Gastroesophageal sphincter (tissue), 4 donors: ENCODE results near the gene ZNF91. TPM values are rescaled to one million over a fixed set of nuclear protein-coding genes. Genes with fewer than 3 reads are reported as not detected.
"Not testable (repeated sequence)": the region's sequence is repeated elsewhere in the genome, so short reads cannot be mapped to it uniquely, and the experiment has no call there.

Source experiments
- ATAC-seq: fragments of 150-250 bp; one replicate; pipeline ENCODE4 v1.9.1; 2016; ENCODE audit warnings: mild to moderate bottlenecking, moderate library complexity
- H3K27ac ChIP-seq, 4 donors: fragments of 200-600 bp; sonication (generic) in 3 of 4; 1 replicate in 3 of 4; 2 replicates in 1 of 4; pipeline ENCODE4 v1.5.1; 2016 to 2019
- H3K27me3 ChIP-seq: fragments of 200-600 bp; sonication (generic); one replicate; pipeline ENCODE4 v1.5.1; 2019
- H3K36me3 ChIP-seq, 2 donors: fragments of 200-600 bp; sonication (generic); one replicate each; pipeline ENCODE4 v1.5.1; 2019; ENCODE audit warnings: control low read depth in 1 of 2
- H3K4me1 ChIP-seq, 3 donors: fragments of 200-600 bp; sonication (generic); 1 replicate in 2 of 3; 2 replicates in 1 of 3; pipeline ENCODE4 v1.5.1; 2016 to 2019; ENCODE audit warnings: control low read depth in 2 of 3
- H3K4me3 ChIP-seq, 2 donors: fragments of 200-600 bp; sonication (generic); one replicate each; pipeline ENCODE4 v1.5.1; 2019; ENCODE audit warnings: mild to moderate bottlenecking in 1 of 2, moderate library complexity in 1 of 2
- H3K9me3 ChIP-seq, 3 donors: fragments of 200-600 bp; sonication (generic); one replicate each; pipeline ENCODE4 v1.5.1; 2017 to 2019; ENCODE audit warnings: control low read depth in 2 of 3
- EP300 ChIP-seq: sonication (generic); formaldehyde crosslinking; IDR thresholded peaks from one replicate; pipeline ENCODE4 v1.6.1; 2017; ENCODE audit warnings: antibody characterized with exemption, mild to moderate bottlenecking
- POLR2A ChIP-seq, 2 donors: fragments of 450-650 bp; IDR thresholded peaks; one replicate each; pipeline ENCODE4 v1.6.1; 2017; ENCODE audit warnings: antibody characterized with exemption in 2 of 2, mild to moderate bottlenecking in 2 of 2, moderate library complexity in 1 of 2
- POLR2AphosphoS5 ChIP-seq: sonication (generic); formaldehyde crosslinking; IDR thresholded peaks from one replicate; pipeline ENCODE4 v1.6.1; 2017; ENCODE audit warnings: antibody characterized with exemption
- WGBS, 2 donors: methylation state at CpG; one replicate each; pipeline ENCODE4 v1.1.5; 2018; ENCODE audit warnings: low coverage in 1 of 2; 5-methylcytosine and 5-hydroxymethylcytosine counted together
- small RNA-seq, 4 donors: library from RNA; depleted of rRNA; stranded (forward); fragments of <200 nt; gene quantifications; one replicate each; pipeline ENCODE3, GENCODE V24; 2016
- total RNA-seq, 4 donors: library from RNA; depleted of rRNA; stranded (reverse); fragments of >200 nt; gene quantifications; one replicate each; pipeline ENCODE4 v1.1.0, GENCODE V29; 2016
- TF ChIP-seq, protein P1 (sequence below), 4 experiments: fragments of 200-600 bp in 2 of 4; fragments of 450-650 bp in 2 of 4; sonication (generic) in 1 of 4; IDR thresholded peaks; one replicate each; pipeline ENCODE4 v1.5.1; 2017 to 2019; ENCODE audit warnings: antibody characterized with exemption in 4 of 4, mild to moderate bottlenecking in 2 of 4, moderate library complexity in 2 of 4

ZNF91 gene
- total RNA-seq, 4 donors from 2014 or later, result 19.6 to 72.2 (median 36.7) TPM

DNA sequence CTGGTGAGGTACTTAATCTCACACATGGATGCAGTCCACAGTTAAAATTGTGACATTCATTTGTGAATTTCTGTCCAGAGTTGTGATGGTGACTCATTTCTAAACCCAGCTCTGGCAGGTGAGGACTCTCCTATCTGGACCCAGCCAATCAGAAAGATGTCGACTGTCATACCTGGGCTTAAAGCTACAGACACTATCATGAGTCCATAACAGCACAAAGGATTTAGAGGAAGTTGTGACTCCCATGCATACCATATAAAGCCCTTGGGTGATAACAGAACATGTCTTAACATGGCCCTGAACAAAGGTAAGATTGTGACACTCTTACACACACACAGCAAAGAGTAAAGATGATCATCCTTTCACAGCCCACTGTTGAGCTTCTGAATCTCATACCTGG lies 85.3 kb downstream of the ZNF91 start:
- Histone ChIP-seq H3K4me1 (no peaks in the 10 kb centered on the region), H3K4me3 (no peak overlapping the region), H3K36me3 (peaks cover 0 to 12% of the 10 kb centered on the region in 2 donors), H3K27me3 (no peaks in the 10 kb centered on the region), H3K27ac (no peak overlapping the region), H3K9me3 (no peaks in the 10 kb centered on the region)
- TF ChIP-seq POLR2AphosphoS5 (no peak), EP300 (no peak), POLR2A (IDR thresholded peaks at IDR 0.05) (no peak)
- TF ChIP-seq, protein P1, sequence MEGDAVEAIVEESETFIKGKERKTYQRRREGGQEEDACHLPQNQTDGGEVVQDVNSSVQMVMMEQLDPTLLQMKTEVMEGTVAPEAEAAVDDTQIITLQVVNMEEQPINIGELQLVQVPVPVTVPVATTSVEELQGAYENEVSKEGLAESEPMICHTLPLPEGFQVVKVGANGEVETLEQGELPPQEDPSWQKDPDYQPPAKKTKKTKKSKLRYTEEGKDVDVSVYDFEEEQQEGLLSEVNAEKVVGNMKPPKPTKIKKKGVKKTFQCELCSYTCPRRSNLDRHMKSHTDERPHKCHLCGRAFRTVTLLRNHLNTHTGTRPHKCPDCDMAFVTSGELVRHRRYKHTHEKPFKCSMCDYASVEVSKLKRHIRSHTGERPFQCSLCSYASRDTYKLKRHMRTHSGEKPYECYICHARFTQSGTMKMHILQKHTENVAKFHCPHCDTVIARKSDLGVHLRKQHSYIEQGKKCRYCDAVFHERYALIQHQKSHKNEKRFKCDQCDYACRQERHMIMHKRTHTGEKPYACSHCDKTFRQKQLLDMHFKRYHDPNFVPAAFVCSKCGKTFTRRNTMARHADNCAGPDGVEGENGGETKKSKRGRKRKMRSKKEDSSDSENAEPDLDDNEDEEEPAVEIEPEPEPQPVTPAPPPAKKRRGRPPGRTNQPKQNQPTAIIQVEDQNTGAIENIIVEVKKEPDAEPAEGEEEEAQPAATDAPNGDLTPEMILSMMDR (IDR thresholded peaks at IDR 0.05), result no peak
- ATAC-seq, result no peak
- WGBS, 2 donors, result 89% methylated on average over 1 of the region's 1 CpG; no CpG with 5 or more reads in 1 of the 2 donors

DNA sequence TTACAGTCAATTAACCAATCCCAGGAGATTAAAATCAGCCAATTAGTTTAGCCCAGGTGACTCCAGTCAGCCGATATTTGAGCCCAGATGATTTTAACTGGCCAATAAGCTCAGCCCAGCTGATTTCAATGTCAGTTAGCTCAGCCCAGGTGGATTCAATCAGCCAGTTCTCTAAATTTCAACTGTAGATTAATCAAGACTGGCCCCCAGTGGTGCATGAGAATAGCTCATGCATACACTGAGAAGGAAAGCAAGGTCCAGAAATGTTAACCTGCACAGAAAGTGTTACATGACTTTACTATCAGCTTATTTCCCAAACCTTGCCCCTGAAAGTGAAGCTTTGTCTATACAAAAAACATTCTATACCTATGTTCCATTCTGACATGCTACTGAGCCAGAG lies 89.7 kb downstream of the ZNF91 start:
- ATAC-seq, result no peak
- Histone ChIP-seq H3K27me3 (no peaks in the 10 kb centered on the region), H3K9me3 (peaks cover 0 to 6% (median 0%) of the 10 kb centered on the region in 3 donors), H3K4me3 (no peak overlapping the region), H3K4me1 (no peaks in the 10 kb centered on the region), H3K27ac (no peak overlapping the region), H3K36me3 (peaks cover 0 to 12% of the 10 kb centered on the region in 2 donors)
- no peak for TF ChIP-seq EP300
- no peak for TF ChIP-seq POLR2A (IDR thresholded peaks at IDR 0.05)
- no peak for TF ChIP-seq POLR2AphosphoS5
- TF ChIP-seq, protein P1 (IDR thresholded peaks at IDR 0.05), result no peak
- WGBS, 2 donors, result 60% methylated on average over 1 of the region's 1 CpG; no CpG with 5 or more reads in 1 of the 2 donors

DNA sequence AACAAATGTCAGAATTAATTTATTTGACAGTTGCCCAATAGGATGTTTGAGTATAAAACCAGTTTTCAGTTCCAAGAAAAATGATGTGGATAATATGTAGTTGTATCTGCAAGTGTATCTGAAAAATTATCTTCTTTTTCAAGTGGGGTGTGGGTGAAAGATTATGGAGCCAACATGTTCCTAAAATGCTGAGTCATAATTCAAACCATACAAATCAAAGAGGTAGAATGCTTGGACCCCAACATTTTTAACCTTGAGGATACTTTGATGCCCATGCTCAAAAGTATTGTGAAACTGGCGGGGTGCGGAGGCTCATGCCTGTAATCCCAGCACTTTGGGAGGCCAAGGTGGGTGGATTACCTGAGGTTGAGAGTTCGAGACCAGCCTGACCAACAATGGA lies 91.0 kb downstream of the ZNF91 start:
- Histone ChIP-seq H3K27me3 (no peaks in the 10 kb centered on the region), H3K4me1 (no peaks in the 10 kb centered on the region), H3K4me3 (no peak overlapping the region), H3K27ac (no peak overlapping the region), H3K9me3 (peaks cover 0 to 10% (median 0%) of the 10 kb centered on the region in 3 donors), H3K36me3 (peaks cover 0 to 12% of the 10 kb centered on the region in 2 donors)
- ATAC-seq, result no peak
- 90% methylated on average over 3 of the region's 3 CpGs; no CpG with 5 or more reads in 1 of the 2 donors for WGBS, 2 donors
- TF ChIP-seq, protein P1 (IDR thresholded peaks at IDR 0.05), result no peak
- TF ChIP-seq POLR2AphosphoS5, result no peak
- TF ChIP-seq EP300, result no peak
- no peak for TF ChIP-seq POLR2A (IDR thresholded peaks at IDR 0.05)

DNA sequence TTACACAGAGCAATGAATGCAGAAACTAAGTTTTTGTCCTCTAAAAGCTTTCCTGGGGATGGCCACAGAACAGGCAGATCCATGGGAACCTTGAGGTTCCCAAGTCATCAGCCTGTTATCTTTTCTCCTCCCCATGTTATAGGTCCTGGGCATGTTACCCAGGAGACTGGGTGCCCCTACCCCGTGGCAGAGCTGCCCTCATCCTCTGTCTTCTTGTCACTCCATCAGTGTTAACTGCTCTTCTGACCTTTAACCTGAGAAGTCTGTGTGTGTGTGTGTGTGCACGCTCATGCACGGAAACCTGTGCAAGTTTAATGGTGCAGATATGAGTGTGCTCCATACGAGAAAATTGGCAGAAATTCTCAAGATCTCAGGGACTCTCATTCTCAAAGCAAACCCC lies 101.1 kb downstream of the ZNF91 start:
- TF ChIP-seq POLR2A (IDR thresholded peaks at IDR 0.05) (no peak), EP300 (no peak), POLR2AphosphoS5 (no peak)
- TF ChIP-seq, protein P1 (IDR thresholded peaks at IDR 0.05), result no peak
- no peaks in the 10 kb centered on the region for H3K9me3 ChIP-seq
- no peak overlapping the region for H3K27ac ChIP-seq
- H3K4me3 ChIP-seq, result no peak overlapping the region
- WGBS, 2 donors, result 30 to 36% methylated on average over 1 of the region's 4 CpGs
- ATAC-seq, result no peak
- H3K36me3 ChIP-seq, result no peaks in the 10 kb centered on the region
- no peaks in the 10 kb centered on the region for H3K27me3 ChIP-seq
- H3K4me1 ChIP-seq, result no peaks in the 10 kb centered on the region

DNA sequence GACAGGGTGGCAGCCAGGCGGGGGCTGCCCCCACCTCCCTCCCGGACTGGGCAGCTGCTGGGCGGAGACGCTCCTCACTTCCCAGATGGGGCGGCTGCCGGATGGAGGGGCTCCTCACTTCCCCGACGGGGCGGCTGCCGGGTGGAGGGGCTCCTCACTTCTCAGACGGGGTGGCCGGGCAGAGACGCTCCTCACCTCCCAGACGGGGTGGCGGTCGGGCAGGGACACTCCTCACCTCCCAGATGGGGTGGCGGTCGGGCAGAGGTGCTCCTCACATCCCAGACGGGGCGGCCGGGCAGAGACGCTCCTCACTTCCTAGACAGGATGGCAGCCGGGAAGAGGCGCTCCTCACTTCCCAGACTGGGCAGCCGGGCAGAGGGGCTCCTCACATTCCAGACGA lies 105.3 kb downstream of the ZNF91 start:
- H3K36me3 ChIP-seq, H3K27me3 ChIP-seq, H3K27ac ChIP-seq, H3K4me1 ChIP-seq, H3K4me3 ChIP-seq, H3K9me3 ChIP-seq, ATAC-seq: not testable (repeated sequence)
- WGBS, 2 donors, result no CpG with 5 or more reads among the region's 26 CpGs

Small RNAs within 50 kb of the gene (small RNA-seq; reads per million reads assigned to genes)
- 0 reads per million in 4 donors for gene VN1R91P

Other genes starting within 250 kb of the ZNF91 start
- gene ZNF724, start 145.1 kb downstream of the ZNF91 start, total RNA-seq, result under 1 TPM in 3 of 4 donors, not detected in 1; 0.57 to 0.94 (median 0.69) TPM